T-helper 17 cell (primary cell): ENCODE data around the gene RNF123. TPM values are rescaled to one million over a fixed set of nuclear protein-coding genes. Genes with fewer than 3 reads are reported as not detected.

Experiments
- ATAC-seq: fragments of 150-1000 bp; cut with Tn5 transposase; 2 replicates; pipeline ENCODE4 v1.10.0; 2021; ENCODE audit warnings: mild to moderate bottlenecking, moderate library complexity
- DNase-seq, 3 donors: peaks; one replicate each; pipeline versions ENCODE4 v3.0.0 to v3.0.0-alpha.2; 2020 to 2021
- H3K9me3 ChIP-seq: one replicate; pipeline ENCODE4 v1.7.0; 2013; ENCODE audit warnings: low read length, mild to moderate bottlenecking; ENCODE audit not compliant: control insufficient read depth, poor library complexity, severe bottlenecking
- H3K27ac Mint-ChIP-seq: one replicate; pipeline ENCODE4 v1.8.0; 2022; ENCODE audit warnings: mild to moderate bottlenecking, moderate library complexity, mixed read lengths
- H3K27me3 Mint-ChIP-seq: one replicate; pipeline ENCODE4 v1.8.0; 2022; ENCODE audit warnings: mixed read lengths
- H3K36me3 Mint-ChIP-seq: one replicate; pipeline ENCODE4 v1.8.0; 2022; ENCODE audit warnings: low read depth, mixed read lengths
- H3K4me1 Mint-ChIP-seq: one replicate; pipeline ENCODE4 v1.8.0; 2022; ENCODE audit warnings: mild to moderate bottlenecking, mixed read lengths
- H3K4me3 Mint-ChIP-seq: one replicate; pipeline ENCODE4 v1.8.0; 2022; ENCODE audit warnings: mild to moderate bottlenecking, moderate library complexity, mixed read lengths
- total RNA-seq, 4 donors: library from RNA in 2 of 4; stranded (reverse) in 2 of 4; gene quantifications; one replicate each; pipeline ENCODE4 v1.2.3 and lab custom pipeline; 2022 to 2026

The RNF123 gene
- total RNA-seq, 2 donors from 2014 or later: 37.7 to 45.1 TPM

- Mint-ChIP-seq H3K27me3 (no peaks in the 10 kb centered on the region), H3K27ac (peak overlapping the region; percentile 97), H3K4me1 (peaks cover 22% of the 10 kb centered on the region), H3K4me3 (peak overlapping the region; percentile 93), H3K36me3 (no peaks in the 10 kb centered on the region)
- no peaks in the 10 kb centered on the region for H3K9me3 ChIP-seq
- ATAC-seq (peak; percentile 51), DNase-seq (peak; percentile 40 to 45 (median 41))
These were observed 35.2 kb downstream of the RNF123 start for GRCh38 chr3:49724586-49724985.

- ATAC-seq (no peak), DNase-seq (no peak)
- Mint-ChIP-seq H3K36me3 (no peaks in the 10 kb centered on the region), H3K4me1 (peaks cover 11% of the 10 kb centered on the region), H3K4me3 (no peak overlapping the region), H3K27ac (peak overlapping the region; percentile 97), H3K27me3 (no peaks in the 10 kb centered on the region)
- H3K9me3 ChIP-seq: no peaks in the 10 kb centered on the region
These were observed 36.7 kb downstream of the RNF123 start for GRCh38 chr3:49725906-49726681.

- H3K36me3 Mint-ChIP-seq: no peaks in the 10 kb centered on the region
- ATAC-seq: no peak
- peak overlapping the region; percentile 24 for H3K27ac Mint-ChIP-seq
- no peaks in the 10 kb centered on the region for H3K27me3 Mint-ChIP-seq
- H3K4me1 Mint-ChIP-seq: peaks cover 8% of the 10 kb centered on the region
- no peak overlapping the region for H3K4me3 Mint-ChIP-seq
- H3K9me3 ChIP-seq: no peaks in the 10 kb centered on the region
- no peak for DNase-seq
These were observed 38.0 kb downstream of the RNF123 start for GRCh38 chr3:49727154-49727923.

GRCh38 chr3:49727924-49728361 is 38.6 kb downstream of the RNF123 start:
- ATAC-seq (no peak), DNase-seq (no peak)
- no peaks in the 10 kb centered on the region for H3K27me3 Mint-ChIP-seq
- H3K9me3 ChIP-seq: no peaks in the 10 kb centered on the region
- no peak overlapping the region for H3K4me3 Mint-ChIP-seq
- H3K4me1 Mint-ChIP-seq: peaks cover 5% of the 10 kb centered on the region
- peak overlapping the region; percentile 8 for H3K27ac Mint-ChIP-seq
- H3K36me3 Mint-ChIP-seq: no peaks in the 10 kb centered on the region

- Mint-ChIP-seq H3K27me3 (no peaks in the 10 kb centered on the region), H3K4me1 (no peaks in the 10 kb centered on the region), H3K27ac (no peak overlapping the region), H3K4me3 (no peak overlapping the region), H3K36me3 (peaks cover 3% of the 10 kb centered on the region)
- DNase-seq (no peak), ATAC-seq (no peak)
- no peaks in the 10 kb centered on the region for H3K9me3 ChIP-seq
These were observed 40.7 kb downstream of the RNF123 start for GRCh38 chr3:49729966-49730609.

- no peaks in the 10 kb centered on the region for H3K9me3 ChIP-seq
- Mint-ChIP-seq H3K4me1 (peaks cover 3% of the 10 kb centered on the region), H3K27me3 (no peaks in the 10 kb centered on the region), H3K36me3 (peaks cover 6% of the 10 kb centered on the region), H3K4me3 (no peak overlapping the region), H3K27ac (no peak overlapping the region)
- no peak for ATAC-seq
- DNase-seq: no peak
These were observed 43.2 kb downstream of the RNF123 start for GRCh38 chr3:49732597-49732996.

- peaks cover 8% of the 10 kb centered on the region for H3K36me3 Mint-ChIP-seq
- DNase-seq (no peak), ATAC-seq (no peak)
- no peaks in the 10 kb centered on the region for H3K9me3 ChIP-seq
- no peak overlapping the region for H3K27ac Mint-ChIP-seq
- H3K4me1 Mint-ChIP-seq: peaks cover 3% of the 10 kb centered on the region
- no peak overlapping the region for H3K4me3 Mint-ChIP-seq
- H3K27me3 Mint-ChIP-seq: no peaks in the 10 kb centered on the region
These were observed 44.2 kb downstream of the RNF123 start for GRCh38 chr3:49733551-49733950.

- peaks cover 3% of the 10 kb centered on the region for H3K4me1 Mint-ChIP-seq
- no peaks in the 10 kb centered on the region for H3K9me3 ChIP-seq
- no peak overlapping the region for H3K27ac Mint-ChIP-seq
- ATAC-seq: no peak
- DNase-seq: no peak
- H3K27me3 Mint-ChIP-seq: no peaks in the 10 kb centered on the region
- peaks cover 12% of the 10 kb centered on the region for H3K36me3 Mint-ChIP-seq
- H3K4me3 Mint-ChIP-seq: no peak overlapping the region
These were observed 45.4 kb downstream of the RNF123 start for GRCh38 chr3:49734752-49735151.

GRCh38 chr3:49738067-49738713 is 48.8 kb downstream of the RNF123 start:
- H3K9me3 ChIP-seq: no peaks in the 10 kb centered on the region
- Mint-ChIP-seq H3K36me3 (peaks cover 12% of the 10 kb centered on the region), H3K27me3 (no peaks in the 10 kb centered on the region), H3K4me3 (no peak overlapping the region), H3K27ac (no peak overlapping the region), H3K4me1 (peaks cover 6% of the 10 kb centered on the region)
- no peak for DNase-seq
- ATAC-seq: no peak

GRCh38 chr3:49740427-49740826 is 51.1 kb downstream of the RNF123 start:
- Mint-ChIP-seq H3K4me1 (peaks cover 11% of the 10 kb centered on the region), H3K27ac (peak overlapping the region; percentile 78), H3K4me3 (no peak overlapping the region), H3K36me3 (peaks cover 11% of the 10 kb centered on the region), H3K27me3 (no peaks in the 10 kb centered on the region)
- DNase-seq (no peak), ATAC-seq (no peak)
- H3K9me3 ChIP-seq: no peaks in the 10 kb centered on the region

GRCh38 chr3:49745986-49746385 is 56.6 kb downstream of the RNF123 start:
- no peak overlapping the region for H3K4me3 Mint-ChIP-seq
- H3K9me3 ChIP-seq: no peaks in the 10 kb centered on the region
- DNase-seq (no peak), ATAC-seq (no peak)
- H3K36me3 Mint-ChIP-seq: peaks cover 4% of the 10 kb centered on the region
- no peaks in the 10 kb centered on the region for H3K27me3 Mint-ChIP-seq
- H3K4me1 Mint-ChIP-seq: peaks cover 13% of the 10 kb centered on the region
- H3K27ac Mint-ChIP-seq: no peak overlapping the region

- H3K27ac Mint-ChIP-seq: peak overlapping the region; percentile 54
These were observed 58.6 kb downstream of the RNF123 start for GRCh38 chr3:49747792-49748480.

More at GRCh38 chr3:49747792-49748480, 58.6 kb downstream of the RNF123 start:
- H3K36me3 Mint-ChIP-seq: peaks cover 4% of the 10 kb centered on the region
- DNase-seq: no peak
- no peak for ATAC-seq
- H3K9me3 ChIP-seq: no peaks in the 10 kb centered on the region
- no peaks in the 10 kb centered on the region for H3K27me3 Mint-ChIP-seq
- peaks cover 13% of the 10 kb centered on the region for H3K4me1 Mint-ChIP-seq
- no peak overlapping the region for H3K4me3 Mint-ChIP-seq
